ENCODE results near the gene ASTN2. TPM values are rescaled to one million over a fixed set of nuclear protein-coding genes. Genes with fewer than 3 reads are reported as not detected.

Gene ASTN2
- polyA plus RNA-seq, 1 experiment = 6.6 TPM

DNA sequence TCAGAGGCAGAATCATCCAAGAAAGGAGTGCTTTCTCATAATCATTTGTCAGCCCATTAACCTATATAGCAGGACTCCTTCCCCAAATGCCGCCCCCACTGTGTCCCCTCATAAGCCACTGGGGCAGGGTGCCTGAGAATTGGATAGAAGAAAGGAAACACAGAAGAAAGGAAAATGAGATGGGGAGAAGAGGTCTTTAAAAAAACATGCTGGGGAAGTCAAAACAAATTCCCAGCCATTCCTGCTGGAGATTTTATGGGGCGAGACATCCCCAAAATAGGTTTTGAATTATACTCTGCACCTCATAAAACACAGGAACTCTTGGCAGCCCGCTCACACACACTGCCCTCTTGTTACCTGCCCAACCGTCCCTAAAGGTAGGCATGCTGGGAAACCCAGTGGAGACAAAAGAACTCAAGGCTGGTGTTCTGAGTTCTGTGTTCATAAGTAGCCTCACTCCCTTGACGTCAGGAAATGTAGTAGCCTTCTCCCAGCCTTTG is 19.7 kb downstream of the ASTN2 start:
- no peak for TF ChIP-seq CTCF (IDR thresholded peaks at IDR 0.05; ENCODE audit: low read depth, low read length)
- Histone ChIP-seq H3K9me3 (ENCODE audit: control insufficient read depth, insufficient read depth, low read length) (no peaks in the 10 kb centered on the region), H3K4me3 (ENCODE audit: low read depth, low read length) (no peak overlapping the region), H3K27ac (ENCODE audit: low read depth, low read length) (no peak overlapping the region), H3K27me3 (ENCODE audit: control insufficient read depth, insufficient read depth, low read length) (no peaks in the 10 kb centered on the region)
- ChIA-PET POLR2A (no interaction called here), CTCF (no interaction called here)
- no peak for DNase-seq (ENCODE audit: low read depth, low spot score)

DNA sequence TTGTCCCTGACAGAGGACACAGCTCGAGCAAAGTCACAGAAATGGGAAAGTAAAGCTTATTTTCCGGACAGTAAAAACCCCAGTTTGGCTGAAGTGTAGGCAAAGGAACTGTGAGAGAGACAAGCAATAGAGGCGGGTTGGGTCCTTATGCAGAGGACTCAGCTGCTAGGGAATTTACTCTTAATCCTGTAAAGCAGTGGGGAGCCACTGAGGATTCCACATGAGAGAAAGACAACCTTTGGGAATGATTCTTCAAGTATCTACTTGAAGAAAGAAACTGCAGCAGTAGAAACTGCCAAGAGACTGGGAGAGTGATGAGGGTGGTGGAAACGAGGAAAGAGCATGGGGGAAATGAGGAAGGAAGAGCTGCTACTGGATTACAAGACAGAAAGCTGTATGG is 20.2 kb downstream of the ASTN2 start:
- DNase-seq (ENCODE audit: low read depth, low spot score) = no peak
- ChIA-PET POLR2A (no interaction called here), CTCF (no interaction called here)
- H3K9me3 ChIP-seq (ENCODE audit: control insufficient read depth, insufficient read depth, low read length) = no peaks in the 10 kb centered on the region
- H3K4me3 ChIP-seq (ENCODE audit: low read depth, low read length) = no peak overlapping the region
- H3K27me3 ChIP-seq (ENCODE audit: control insufficient read depth, insufficient read depth, low read length) = no peaks in the 10 kb centered on the region
- no peak for TF ChIP-seq CTCF (IDR thresholded peaks at IDR 0.05; ENCODE audit: low read depth, low read length)
- H3K27ac ChIP-seq (ENCODE audit: low read depth, low read length) = no peak overlapping the region

DNA sequence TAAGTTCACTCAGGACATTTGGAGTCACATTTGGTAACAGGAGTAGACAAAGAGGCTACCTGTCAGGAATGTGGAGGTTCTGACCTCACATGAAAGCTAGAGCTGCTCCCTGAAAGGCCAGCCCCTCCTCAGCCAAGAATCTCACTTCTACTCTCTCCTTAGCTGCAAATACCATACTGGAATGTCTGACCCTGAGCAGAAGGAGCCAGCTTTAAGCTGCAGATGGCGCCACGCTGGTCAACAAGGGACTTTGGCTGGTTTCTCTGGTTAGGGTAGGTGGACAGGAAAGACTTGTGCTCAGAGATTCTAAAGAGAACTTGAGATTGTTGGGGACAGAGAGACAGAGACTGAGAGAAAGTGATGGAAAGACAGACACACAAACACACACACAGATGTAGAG is 21.9 kb downstream of the ASTN2 start:
- no peak for TF ChIP-seq CTCF (IDR thresholded peaks at IDR 0.05; ENCODE audit: low read depth, low read length)
- no peak for DNase-seq (ENCODE audit: low read depth, low spot score)
- Histone ChIP-seq H3K27ac (ENCODE audit: low read depth, low read length) (no peak overlapping the region), H3K4me3 (ENCODE audit: low read depth, low read length) (no peak overlapping the region), H3K27me3 (ENCODE audit: control insufficient read depth, insufficient read depth, low read length) (no peaks in the 10 kb centered on the region), H3K9me3 (ENCODE audit: control insufficient read depth, insufficient read depth, low read length) (no peaks in the 10 kb centered on the region)
- ChIA-PET CTCF (no interaction called here), POLR2A (no interaction called here)

- ChIA-PET POLR2A (no interaction called here), CTCF (no interaction called here)
- no peak overlapping the region for H3K4me3 ChIP-seq (ENCODE audit: low read depth, low read length)
- no peaks in the 10 kb centered on the region for H3K27me3 ChIP-seq (ENCODE audit: control insufficient read depth, insufficient read depth, low read length)
- TF ChIP-seq CTCF (IDR thresholded peaks at IDR 0.05; ENCODE audit: low read depth, low read length) = no peak
- peaks cover 6% of the 10 kb centered on the region for H3K9me3 ChIP-seq (ENCODE audit: control insufficient read depth, insufficient read depth, low read length)
- DNase-seq (ENCODE audit: low read depth, low spot score) = no peak
- H3K27ac ChIP-seq (ENCODE audit: low read depth, low read length) = no peak overlapping the region
Measured at GRCh38 chr9:117387422-117387821, 27.4 kb downstream of the ASTN2 start.

DNA sequence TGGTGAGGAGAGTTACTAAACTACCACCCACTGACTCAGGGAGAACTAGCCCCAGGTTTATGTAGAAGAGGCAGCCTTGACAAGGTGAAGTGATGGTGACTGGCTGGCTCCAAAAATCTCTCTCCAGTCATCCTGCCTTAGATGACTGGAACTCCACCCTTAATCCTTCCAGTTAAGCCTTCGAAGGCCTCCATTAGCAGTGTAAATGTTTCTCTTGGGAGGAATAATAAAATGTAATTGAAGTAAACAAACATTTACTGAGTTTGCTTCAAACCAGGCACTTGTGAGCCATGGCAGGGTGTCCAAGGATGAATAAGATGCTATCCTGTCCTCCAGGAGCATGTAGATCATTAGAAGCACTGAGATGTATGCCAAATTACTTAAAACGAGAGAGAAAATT is 35.5 kb downstream of the ASTN2 start:
- TF ChIP-seq CTCF (IDR thresholded peaks at IDR 0.05; ENCODE audit: low read depth, low read length) = no peak
- ChIA-PET POLR2A (no interaction called here), CTCF (no interaction called here)
- DNase-seq (ENCODE audit: low read depth, low spot score) = no peak
- Histone ChIP-seq H3K9me3 (ENCODE audit: control insufficient read depth, insufficient read depth, low read length) (peaks cover 5% of the 10 kb centered on the region; the same call in 1 of the 2 replicates), H3K27ac (ENCODE audit: low read depth, low read length) (no peak overlapping the region), H3K27me3 (ENCODE audit: control insufficient read depth, insufficient read depth, low read length) (no peaks in the 10 kb centered on the region), H3K4me3 (ENCODE audit: low read depth, low read length) (no peak overlapping the region)

All from AG04450 (cell line).